Thyroid gland (tissue), 4 donors: ENCODE data around the gene NUP93. TPM values are rescaled to one million over a fixed set of nuclear protein-coding genes. Genes with fewer than 3 reads are reported as not detected.
"Not testable (repeated sequence)": the region's sequence is repeated elsewhere in the genome, so short reads cannot be mapped to it uniquely, and the experiment has no call there.

Source experiments
- DNase-seq, 2 donors: peaks; one replicate each; pipeline ENCODE4 v3.0.0-alpha.2; 2019
- H3K27ac ChIP-seq, 3 donors: fragments of 200-600 bp; sonication (generic); 1 replicate in 2 of 3; 2 replicates in 1 of 3; pipeline ENCODE4 v1.5.1; 2016 to 2019; ENCODE audit warnings: mild to moderate bottlenecking in 1 of 3, moderate library complexity in 1 of 3
- H3K27me3 ChIP-seq: fragments of 200-600 bp; sonication (generic); one replicate; pipeline ENCODE4 v1.5.1; 2019
- H3K36me3 ChIP-seq, 2 donors: fragments of 200-600 bp; sonication (generic); one replicate each; pipeline ENCODE4 v1.5.1; 2016 to 2019
- H3K4me1 ChIP-seq, 2 donors: fragments of 200-600 bp; sonication (generic); one replicate each; pipeline ENCODE4 v1.5.1; 2017 to 2019
- H3K4me3 ChIP-seq, 3 donors: fragments of 200-600 bp; sonication (generic); replicated peaks in 1 of 3; 1 replicate in 2 of 3; 2 replicates in 1 of 3; pipeline ENCODE4 v1.5.1; 2016; ENCODE audit warnings: mild to moderate bottlenecking in 1 of 3
- H3K9me3 ChIP-seq: fragments of 200-600 bp; sonication (generic); one replicate; pipeline ENCODE4 v1.5.1; 2017
- POLR2A ChIP-seq, 2 donors: fragments of 450-650 bp; IDR thresholded peaks; one replicate each; pipeline ENCODE4 v1.6.1; 2017; ENCODE audit warnings: antibody characterized with exemption in 2 of 2, mild to moderate bottlenecking in 2 of 2, moderate library complexity in 1 of 2
- WGBS, 2 donors: methylation state at CpG; one replicate each; pipeline ENCODE4 v1.1.5; 2017; 5-methylcytosine and 5-hydroxymethylcytosine counted together
- intact Hi-C: fragments of 100-400 bp; cut with DNase I; formaldehyde crosslinking; loops from one replicate; pipeline ENCODE4 v1.15.1; 2023
- total RNA-seq, 4 donors: library from RNA; depleted of rRNA; stranded (reverse); fragments of >200 nt; gene quantifications; one replicate each; pipeline ENCODE4 v1.2.3, GENCODE V29; 2016
- TF ChIP-seq, protein P1 (sequence below), 6 experiments: fragments of 200-600 bp in 3 of 6; fragments of 450-650 bp in 3 of 6; sonication (generic) in 3 of 6; IDR thresholded peaks; one replicate each; pipeline ENCODE4 v1.5.1; 2016 to 2019; ENCODE audit warnings: antibody characterized with exemption in 6 of 6, mild to moderate bottlenecking in 2 of 6, inconsistent platforms in 1 of 6, moderate library complexity in 1 of 6

Gene NUP93
- total RNA-seq, 4 donors from 2014 or later: 70.1 to 150 (median 97.4) TPM

GRCh38 chr16:56715126-56715525, 14.8 kb upstream of the NUP93 start:
- no peak for DNase-seq
- intact Hi-C loops: no loop called here

GRCh38 chr16:56716761-56717160, 13.2 kb upstream of the NUP93 start:
- DNase-seq: no peak
- Histone ChIP-seq H3K27me3 (no peaks in the 10 kb centered on the region), H3K4me1 (no peaks in the 10 kb centered on the region), H3K27ac (no peak overlapping the region), H3K36me3 (no peaks in the 10 kb centered on the region), H3K9me3 (no peaks in the 10 kb centered on the region), H3K4me3 (no peak overlapping the region)
- TF ChIP-seq, protein P1, sequence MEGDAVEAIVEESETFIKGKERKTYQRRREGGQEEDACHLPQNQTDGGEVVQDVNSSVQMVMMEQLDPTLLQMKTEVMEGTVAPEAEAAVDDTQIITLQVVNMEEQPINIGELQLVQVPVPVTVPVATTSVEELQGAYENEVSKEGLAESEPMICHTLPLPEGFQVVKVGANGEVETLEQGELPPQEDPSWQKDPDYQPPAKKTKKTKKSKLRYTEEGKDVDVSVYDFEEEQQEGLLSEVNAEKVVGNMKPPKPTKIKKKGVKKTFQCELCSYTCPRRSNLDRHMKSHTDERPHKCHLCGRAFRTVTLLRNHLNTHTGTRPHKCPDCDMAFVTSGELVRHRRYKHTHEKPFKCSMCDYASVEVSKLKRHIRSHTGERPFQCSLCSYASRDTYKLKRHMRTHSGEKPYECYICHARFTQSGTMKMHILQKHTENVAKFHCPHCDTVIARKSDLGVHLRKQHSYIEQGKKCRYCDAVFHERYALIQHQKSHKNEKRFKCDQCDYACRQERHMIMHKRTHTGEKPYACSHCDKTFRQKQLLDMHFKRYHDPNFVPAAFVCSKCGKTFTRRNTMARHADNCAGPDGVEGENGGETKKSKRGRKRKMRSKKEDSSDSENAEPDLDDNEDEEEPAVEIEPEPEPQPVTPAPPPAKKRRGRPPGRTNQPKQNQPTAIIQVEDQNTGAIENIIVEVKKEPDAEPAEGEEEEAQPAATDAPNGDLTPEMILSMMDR (IDR thresholded peaks at IDR 0.05): no peak
- TF ChIP-seq POLR2A (IDR thresholded peaks at IDR 0.05): no peak
- intact Hi-C loops: no loop called here
- 83 to 90% methylated on average over 3 of the region's 3 CpGs for WGBS, 2 donors

More at GRCh38 chr16:56715126-56715525, 14.8 kb upstream of the NUP93 start:
- Histone ChIP-seq H3K9me3 (no peaks in the 10 kb centered on the region), H3K4me3 (no peak overlapping the region), H3K4me1 (no peaks in the 10 kb centered on the region), H3K27ac (no peak overlapping the region), H3K27me3 (no peaks in the 10 kb centered on the region), H3K36me3 (no peaks in the 10 kb centered on the region)
- WGBS, 2 donors: 80 to 85% methylated on average over 4 of the region's 4 CpGs
- TF ChIP-seq, protein P1 (IDR thresholded peaks at IDR 0.05): no peak
- TF ChIP-seq POLR2A (IDR thresholded peaks at IDR 0.05): no peak

GRCh38 chr16:56717532-56717931, 12.4 kb upstream of the NUP93 start:
- H3K27me3 ChIP-seq, intact Hi-C loops, H3K9me3 ChIP-seq, H3K27ac ChIP-seq, H3K36me3 ChIP-seq, H3K4me3 ChIP-seq, H3K4me1 ChIP-seq, DNase-seq: not testable (repeated sequence)
- 58 to 64% methylated on average over 2 of the region's 2 CpGs for WGBS, 2 donors

DNA sequence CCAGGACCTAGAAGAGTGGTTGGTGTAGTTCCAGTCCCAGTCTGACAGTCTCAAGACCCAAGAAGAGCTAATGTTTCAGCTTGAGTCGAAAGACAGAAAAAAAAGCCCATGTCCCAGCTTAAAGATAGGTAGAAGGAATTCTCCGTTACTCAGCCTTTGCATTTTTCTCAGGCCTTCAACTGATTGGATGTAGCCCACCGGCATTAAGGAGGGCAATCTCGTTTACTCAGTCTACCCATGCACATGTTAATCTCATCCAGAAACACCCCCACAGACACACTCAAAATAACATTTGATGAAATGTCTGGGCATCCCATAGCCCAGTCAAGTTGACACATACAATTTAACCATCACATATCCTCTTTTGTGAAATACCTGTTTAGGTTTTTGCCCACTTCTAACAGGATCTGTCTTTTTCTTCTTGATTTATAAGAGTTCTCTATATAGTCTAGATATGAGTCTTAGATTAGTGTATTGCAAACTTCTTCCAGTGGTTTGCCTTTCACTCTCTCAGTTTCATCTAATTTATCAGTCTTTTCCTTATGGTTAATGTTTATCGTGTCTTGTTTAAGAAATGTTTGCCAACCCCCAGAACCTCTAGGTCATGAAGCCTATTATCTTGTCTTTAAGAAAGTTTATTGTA, 7.6 kb upstream of the NUP93 start:
- WGBS, 2 donors: 72 to 73% methylated on average over 5 of the region's 5 CpGs
- no peak overlapping the region for H3K4me3 ChIP-seq
- intact Hi-C loops: no loop called here
- H3K27ac ChIP-seq: no peak overlapping the region
- no peak for TF ChIP-seq POLR2A (IDR thresholded peaks at IDR 0.05)
- TF ChIP-seq, protein P1 (IDR thresholded peaks at IDR 0.05): no peak
- H3K36me3 ChIP-seq: no peaks in the 10 kb centered on the region
- no peaks in the 10 kb centered on the region for H3K9me3 ChIP-seq
- H3K27me3 ChIP-seq: no peaks in the 10 kb centered on the region
- no peak for DNase-seq
- H3K4me1 ChIP-seq: no peaks in the 10 kb centered on the region

GRCh38 chr16:56724191-56724590, 5.7 kb upstream of the NUP93 start:
- intact Hi-C loops: no loop called here
- peaks cover 6 to 8% of the 10 kb centered on the region in 2 donors for H3K4me1 ChIP-seq
- no peak for DNase-seq
- H3K27me3 ChIP-seq: no peaks in the 10 kb centered on the region
- TF ChIP-seq POLR2A (IDR thresholded peaks at IDR 0.05): no peak
- TF ChIP-seq, protein P1 (IDR thresholded peaks at IDR 0.05): no peak
- no peak overlapping the region for H3K27ac ChIP-seq
- H3K36me3 ChIP-seq: no peaks in the 10 kb centered on the region
- H3K9me3 ChIP-seq: no peaks in the 10 kb centered on the region
- WGBS, 2 donors: 82 to 85% methylated on average over 3 of the region's 3 CpGs
- no peak overlapping the region for H3K4me3 ChIP-seq
